Thymus (tissue), 11 donors: Measurements from ENCODE around the gene IAH1. TPM values are rescaled to one million over a fixed set of nuclear protein-coding genes. Genes with fewer than 3 reads are reported as not detected.

Source experiments
- DNase-seq, 9 donors: peaks; one replicate each; pipeline ENCODE4 v3.0.0-alpha.2; 2013; ENCODE audit warnings: low spot score in 9 of 9, low read depth in 6 of 9, missing footprints in 1 of 9
- H3K27ac ChIP-seq, 2 donors: one replicate each; pipeline ENCODE4 v1.5.1; 2013; ENCODE audit warnings: control low read depth in 1 of 2, low read depth in 1 of 2, low read length in 1 of 2, mild to moderate bottlenecking in 1 of 2, moderate library complexity in 1 of 2
- H3K27me3 ChIP-seq, 2 donors: one replicate each; pipeline ENCODE4 v1.5.1; 2013; ENCODE audit warnings: low read length in 1 of 2; ENCODE audit not compliant: control insufficient read depth in 2 of 2, insufficient read depth in 1 of 2
- H3K36me3 ChIP-seq, 2 donors: one replicate each; pipeline ENCODE4 v1.5.1; 2013; ENCODE audit warnings: low read length in 1 of 2, mild to moderate bottlenecking in 1 of 2, moderate library complexity in 1 of 2; ENCODE audit not compliant: control insufficient read depth in 2 of 2, insufficient read depth in 2 of 2
- H3K4me1 ChIP-seq, 2 donors: one replicate each; pipeline ENCODE4 v1.5.1; 2013; ENCODE audit warnings: low read length in 2 of 2; ENCODE audit not compliant: control insufficient read depth in 2 of 2, insufficient read depth in 2 of 2
- H3K4me3 ChIP-seq, 2 donors: one replicate each; pipeline ENCODE4 v1.5.1; 2013; ENCODE audit warnings: low read length in 2 of 2, control low read depth in 1 of 2, mild to moderate bottlenecking in 1 of 2
- H3K9me3 ChIP-seq, 2 donors: one replicate each; pipeline ENCODE4 v1.5.1; 2013; ENCODE audit warnings: low read length in 1 of 2, mild to moderate bottlenecking in 1 of 2; ENCODE audit not compliant: control insufficient read depth in 2 of 2, insufficient read depth in 1 of 2
- WGBS: extraction: QIAGEN DNeasy Blood & Tissue Kit; methylation state at CpG from one replicate; pipeline ENCODE4 v1.1.7; 2013; 5-methylcytosine and 5-hydroxymethylcytosine counted together
- polyA plus RNA-seq: library from polyadenylated mRNA; stranded (reverse); fragments of 200-250 nt; gene quantifications from one replicate; pipeline ENCODE4 v1.2.3, GENCODE V29; 2013
- total RNA-seq: library from RNA; stranded (reverse); fragments of 120-200 nt; gene quantifications from one replicate; pipeline ENCODE4 v1.2.4, GENCODE V29; 2013
- donor health status: healthy.

Gene IAH1
- total and polyA plus RNA-seq, 2 donors = 49.1 to 80.2 TPM

GRCh38 chr2:9466147-9466683 lies 8.1 kb upstream of the IAH1 start:
- Histone ChIP-seq H3K36me3 (peaks cover 47 to 56% of the 10 kb centered on the region in 2 donors), H3K9me3 (no peaks in the 10 kb centered on the region), H3K4me3 (no peak overlapping the region), H3K4me1 (no peaks in the 10 kb centered on the region), H3K27ac (no peak overlapping the region), H3K27me3 (no peaks in the 10 kb centered on the region)
- DNase-seq = no peak
- 87% methylated on average over 46 of the region's 46 CpGs for WGBS

GRCh38 chr2:9467687-9468086 lies 6.7 kb upstream of the IAH1 start:
- no peaks in the 10 kb centered on the region for H3K27me3 ChIP-seq
- H3K9me3 ChIP-seq = no peaks in the 10 kb centered on the region
- H3K4me1 ChIP-seq = no peaks in the 10 kb centered on the region
- H3K36me3 ChIP-seq = peaks cover 47 to 65% of the 10 kb centered on the region in 2 donors
- no peak for DNase-seq
- H3K27ac ChIP-seq = peak overlapping the region in 1 of 2 donors; percentile 5
- H3K4me3 ChIP-seq = no peak overlapping the region
- 91% methylated on average over 10 of the region's 10 CpGs for WGBS

GRCh38 chr2:9471206-9471605 lies 3.1 kb upstream of the IAH1 start:
- H3K27ac ChIP-seq = no peak overlapping the region
- H3K4me3 ChIP-seq = no peak overlapping the region
- H3K27me3 ChIP-seq = no peaks in the 10 kb centered on the region
- H3K36me3 ChIP-seq = peaks cover 29 to 47% of the 10 kb centered on the region in 2 donors
- 96% methylated on average over 5 of the region's 5 CpGs for WGBS
- peaks cover 12 to 17% of the 10 kb centered on the region in 2 donors for H3K4me1 ChIP-seq
- H3K9me3 ChIP-seq = no peaks in the 10 kb centered on the region
- DNase-seq = no peak

GRCh38 chr2:9472511-9472910 lies 1.8 kb upstream of the IAH1 start:
- 98% methylated on average over 9 of the region's 9 CpGs for WGBS
- peaks cover 12 to 17% of the 10 kb centered on the region in 2 donors for H3K4me1 ChIP-seq
- peaks cover 29 to 41% of the 10 kb centered on the region in 2 donors for H3K36me3 ChIP-seq
- no peak overlapping the region for H3K4me3 ChIP-seq
- H3K27ac ChIP-seq = no peak overlapping the region
- DNase-seq = no peak
- no peaks in the 10 kb centered on the region for H3K9me3 ChIP-seq
- H3K27me3 ChIP-seq = no peaks in the 10 kb centered on the region

GRCh38 chr2:9473308-9473984 lies 905 bp upstream of the IAH1 start:
- peaks cover 12 to 17% of the 10 kb centered on the region in 2 donors for H3K4me1 ChIP-seq
- H3K9me3 ChIP-seq = no peaks in the 10 kb centered on the region
- peak in 3 of 9 donors; percentile 2 to 7 (median 3) for DNase-seq
- H3K36me3 ChIP-seq = peaks cover 23 to 32% of the 10 kb centered on the region in 2 donors
- WGBS = 39% methylated on average over 24 of the region's 24 CpGs
- no peaks in the 10 kb centered on the region for H3K27me3 ChIP-seq
- peak overlapping the region; percentile 70 to 89 for H3K27ac ChIP-seq
- H3K4me3 ChIP-seq = peak overlapping the region; percentile 72 to 90

GRCh38 chr2:9473985-9474360 lies 378 bp upstream of the IAH1 start:
- Histone ChIP-seq H3K27ac (peak overlapping the region; percentile 70 to 89), H3K4me1 (peaks cover 12 to 17% of the 10 kb centered on the region in 2 donors), H3K9me3 (no peaks in the 10 kb centered on the region), H3K27me3 (no peaks in the 10 kb centered on the region), H3K36me3 (peaks cover 25 to 29% of the 10 kb centered on the region in 2 donors), H3K4me3 (peak overlapping the region; percentile 72 to 90)
- WGBS = 5% methylated on average over 39 of the region's 39 CpGs
- peak in 6 of 9 donors; percentile 27 to 78 (median 51) for DNase-seq

- peaks cover 12 to 17% of the 10 kb centered on the region in 2 donors for H3K4me1 ChIP-seq
- DNase-seq = no peak
- no peak overlapping the region for H3K27ac ChIP-seq
- H3K36me3 ChIP-seq = peaks cover 27% of the 10 kb centered on the region in 2 donors
- no peaks in the 10 kb centered on the region for H3K9me3 ChIP-seq
- no peak overlapping the region for H3K4me3 ChIP-seq
- WGBS = 94% methylated on average over 7 of the region's 7 CpGs
- no peaks in the 10 kb centered on the region for H3K27me3 ChIP-seq
Observed at GRCh38 chr2:9477914-9478313, 3.6 kb downstream of the IAH1 start.

- no peak overlapping the region for H3K4me3 ChIP-seq
- H3K27me3 ChIP-seq = no peaks in the 10 kb centered on the region
- peaks cover 33 to 34% of the 10 kb centered on the region in 2 donors for H3K36me3 ChIP-seq
- no peak for DNase-seq
- WGBS = 97% methylated on average over 3 of the region's 3 CpGs
- no peak overlapping the region for H3K27ac ChIP-seq
- no peaks in the 10 kb centered on the region for H3K9me3 ChIP-seq
- peaks cover 7 to 15% of the 10 kb centered on the region in 2 donors for H3K4me1 ChIP-seq
Observed at GRCh38 chr2:9478526-9478925, 4.2 kb downstream of the IAH1 start.

GRCh38 chr2:9480157-9480556 lies 5.8 kb downstream of the IAH1 start:
- no peaks in the 10 kb centered on the region for H3K9me3 ChIP-seq
- WGBS = 98% methylated on average over 4 of the region's 4 CpGs
- H3K4me3 ChIP-seq = no peak overlapping the region
- no peak overlapping the region for H3K27ac ChIP-seq
- no peak for DNase-seq
- H3K4me1 ChIP-seq = peaks cover 4 to 8% of the 10 kb centered on the region in 2 donors
- no peaks in the 10 kb centered on the region for H3K27me3 ChIP-seq
- H3K36me3 ChIP-seq = peaks cover 48 to 49% of the 10 kb centered on the region in 2 donors
